H1 (cell line): ENCODE measurements around the gene CUX1.

Source experiments
- CHD2 ChIP-seq: IDR thresholded peaks from 2 replicates; pipeline ENCODE4 v1.6.1; 2012; ENCODE audit warnings: low read length, improper control_type of control experiment
- CREB1 ChIP-seq: IDR thresholded peaks from 2 replicates; pipeline ENCODE4 v1.6.1; 2012; ENCODE audit warnings: inconsistent platforms
- CTCF ChIP-seq, 3 experiments: IDR thresholded peaks; 1 replicate in 2 of 3; 2 replicates in 1 of 3; pipeline versions ENCODE4 v1.5.1 to v1.6.1; 2011; ENCODE audit warnings: low read length in 3 of 3, mild to moderate bottlenecking in 3 of 3, inconsistent platforms in 2 of 3, low read depth in 1 of 3, moderate library complexity in 1 of 3; ENCODE audit not compliant: insufficient read depth in 1 of 3; ENCODE audit errors: control extremely low read depth in 1 of 3
- E2F6 ChIP-seq: IDR thresholded peaks from 2 replicates; pipeline ENCODE4 v1.6.1; 2012; ENCODE audit warnings: inconsistent platforms
- EP300 ChIP-seq, 2 experiments: IDR thresholded peaks; 1 replicate in 1 of 2; 2 replicates in 1 of 2; pipeline ENCODE4 v1.6.1; 2011 to 2012; ENCODE audit warnings: low read depth in 2 of 2, low read length in 2 of 2, mild to moderate bottlenecking in 2 of 2, borderline replicate concordance in 1 of 2, inconsistent platforms in 1 of 2, moderate library complexity in 1 of 2
- JUN ChIP-seq: IDR thresholded peaks from 2 replicates; pipeline ENCODE4 v1.6.1; 2011; ENCODE audit warnings: low read depth, mild to moderate bottlenecking, improper control_type of control experiment, low read length
- JUND ChIP-seq: IDR thresholded peaks from 2 replicates; pipeline ENCODE4 v1.6.1; 2011; ENCODE audit warnings: mild to moderate bottlenecking, improper control_type of control experiment, low read length
- PHF8 ChIP-seq: fragments of 200-600 bp; sonication (generic); conservative IDR thresholded peaks from 2 replicates; pipeline ENCODE4 v1.7.1; 2012; ENCODE audit warnings: low read depth, mild to moderate bottlenecking, inconsistent platforms, low read length, moderate library complexity
- POLR2AphosphoS5 ChIP-seq: IDR thresholded peaks from 2 replicates; pipeline ENCODE4 v1.6.1; 2011; ENCODE audit warnings: low read depth, low read length
- RBBP5 ChIP-seq: IDR thresholded peaks from 2 replicates; pipeline ENCODE4 v1.7.1; 2012; ENCODE audit warnings: low read depth, mild to moderate bottlenecking, inconsistent platforms, low read length, moderate library complexity, borderline replicate concordance
- RNF2 ChIP-seq: fragments of 200-900, 300-1000 bp; sonication (generic); IDR thresholded peaks from 2 replicates; pipeline ENCODE4 v1.7.1; 2016; ENCODE audit warnings: borderline replicate concordance, low read depth, mild to moderate bottlenecking, antibody characterized with exemption, low read length; ENCODE audit not compliant: poor library complexity, severe bottlenecking; ENCODE audit errors: missing control alignments
- SAP30 ChIP-seq: fragments of 300-600 bp; sonication (generic); IDR thresholded peaks from 2 replicates; pipeline ENCODE4 v1.7.1; 2012; ENCODE audit warnings: low read length, moderate library complexity, mild to moderate bottlenecking, inconsistent platforms; ENCODE audit not compliant: insufficient read depth, insufficient replicate concordance
- TEAD4 ChIP-seq: IDR thresholded peaks from 2 replicates; pipeline ENCODE4 v1.6.1; 2012; ENCODE audit warnings: low read depth, low read length, inconsistent platforms, mixed read lengths

- TF ChIP-seq JUN (no peak), JUND (no peak), POLR2AphosphoS5 (no peak), CTCF (IDR thresholded peaks at IDR 0.05; ENCODE audit: control extremely low read depth in 1 of 3, insufficient read depth in 1 of 3, low read depth in 1 of 3, low read length in 3 of 3) (no peak), TEAD4 (no peak), RBBP5 (no peak), SAP30 (no peak), CHD2 (no peak), EP300 (IDR thresholded peaks at IDR 0.05; ENCODE audit: borderline replicate concordance in 1 of 2, low read depth in 2 of 2, low read length in 2 of 2) (no peak), PHF8 (no peak), E2F6 (no peak), CREB1 (no peak), RNF2 (no peak)
These were observed 397.8 kb downstream of the CUX1 start for GRCh38 chr7:102215256-102215655.
